ENCODE results near the gene SLAIN1.
"Not testable (repeated sequence)": the region's sequence is repeated elsewhere in the genome, so short reads cannot be mapped to it uniquely, and the experiment has no call there.

Gene SLAIN1

DNA sequence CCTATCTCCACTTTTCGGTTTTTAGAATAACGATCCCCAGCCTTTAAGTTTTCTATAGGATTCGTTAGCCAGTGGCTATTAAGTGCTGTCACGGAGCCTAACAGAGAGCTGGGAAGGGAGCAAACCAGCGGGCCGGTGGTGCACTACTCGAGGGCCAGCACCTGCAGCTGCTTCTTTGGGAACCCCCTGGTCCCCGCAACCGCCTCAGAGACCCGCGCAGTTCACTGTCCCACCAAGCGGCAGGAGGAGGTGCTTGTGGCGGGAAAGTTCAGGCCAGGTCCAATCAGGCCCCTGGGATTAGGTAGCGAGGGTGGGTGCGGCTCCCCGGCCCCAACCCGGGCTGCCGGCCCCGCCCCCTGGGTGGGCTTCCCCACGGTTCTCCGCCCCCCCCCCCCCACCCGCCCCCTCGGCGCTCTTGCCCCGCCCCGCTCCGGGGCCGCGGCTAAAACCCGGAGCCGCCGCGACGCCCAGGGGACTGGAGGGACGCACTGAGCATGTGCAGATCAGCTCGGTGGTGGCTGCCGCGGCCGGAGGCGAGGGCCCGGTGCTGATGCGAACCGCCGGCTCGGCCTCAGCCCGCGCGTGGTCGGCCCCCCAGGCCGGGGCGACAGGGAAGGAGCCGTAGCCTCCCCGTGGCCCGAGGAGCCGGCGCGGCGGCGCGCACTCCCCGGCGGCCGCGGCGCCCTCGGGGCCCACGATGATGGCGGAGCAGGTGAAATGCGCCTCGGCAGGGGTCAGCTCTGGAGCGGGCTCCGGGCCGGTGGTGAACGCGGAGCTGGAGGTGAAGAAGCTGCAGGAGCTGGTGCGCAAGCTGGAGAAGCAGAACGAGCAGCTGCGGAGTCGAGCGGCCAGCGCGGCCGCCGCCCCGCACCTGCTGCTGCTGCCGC is at the start of gene SLAIN1:
SLAIN1 (plus strand) TSS at position 471 of the 887 bp plus-strand sequence; CDS start at position 698, 227 bp downstream.
- FAIRE-seq = no peak

DNA sequence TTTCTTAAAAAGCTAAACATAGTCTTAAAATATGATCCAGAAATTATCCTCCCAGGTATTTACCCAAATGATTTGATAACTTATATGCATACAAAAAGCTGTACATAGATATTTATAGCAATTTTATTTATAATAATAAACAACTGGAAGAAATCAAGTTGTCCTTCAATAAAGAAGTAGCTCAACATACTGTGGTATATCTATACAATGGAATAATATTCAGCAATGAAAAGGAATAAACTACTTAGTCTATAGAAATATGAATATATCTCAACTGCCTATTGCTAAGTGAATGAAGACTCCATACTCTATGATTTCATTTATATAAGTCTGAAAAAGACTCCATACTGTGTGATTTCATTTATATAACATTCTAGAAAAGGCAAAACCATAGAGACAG is 47.1 kb upstream of the SLAIN1 start:
- FAIRE-seq = no peak

DNA sequence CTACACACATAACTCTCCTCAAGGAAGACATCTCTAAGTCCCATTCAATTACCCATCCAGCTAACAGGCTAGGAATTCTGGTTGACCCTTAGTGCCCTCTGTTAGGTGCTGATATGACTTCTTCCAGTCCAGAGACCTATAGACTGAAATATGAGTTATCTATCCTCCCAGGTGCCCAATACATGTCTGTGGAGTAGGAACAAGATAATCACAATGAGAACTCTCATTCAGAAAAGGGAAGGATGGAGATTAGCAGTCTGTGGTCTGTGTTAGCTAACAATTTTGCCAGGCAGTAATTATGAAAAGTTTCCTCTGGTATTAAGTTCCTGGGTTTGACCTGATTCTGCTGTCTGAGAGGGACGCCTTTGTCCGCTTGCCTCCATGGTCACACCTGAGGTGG is 44.2 kb upstream of the SLAIN1 start:
- FAIRE-seq = no peak

DNA sequence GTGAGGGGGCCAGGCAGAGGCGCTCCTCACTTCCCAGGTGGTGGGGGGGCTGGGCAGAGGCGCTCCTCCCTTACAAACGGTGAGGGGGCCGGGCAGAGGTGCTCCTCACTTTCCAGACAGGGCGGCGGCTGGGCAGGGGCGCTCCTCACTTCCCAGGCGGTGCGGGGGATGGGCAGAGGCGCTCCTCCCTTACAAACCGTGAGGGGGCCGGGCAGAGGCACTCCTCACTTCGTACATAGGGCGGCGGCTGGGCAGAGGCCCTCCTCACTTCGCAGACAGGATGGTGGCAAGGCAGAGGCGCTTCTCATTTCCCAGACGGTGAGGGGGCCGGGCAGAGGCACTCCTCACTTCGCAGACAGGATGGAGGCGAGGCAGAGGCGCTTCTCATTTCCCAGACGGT is 37.5 kb upstream of the SLAIN1 start:
- FAIRE-seq = not testable (repeated sequence)

DNA sequence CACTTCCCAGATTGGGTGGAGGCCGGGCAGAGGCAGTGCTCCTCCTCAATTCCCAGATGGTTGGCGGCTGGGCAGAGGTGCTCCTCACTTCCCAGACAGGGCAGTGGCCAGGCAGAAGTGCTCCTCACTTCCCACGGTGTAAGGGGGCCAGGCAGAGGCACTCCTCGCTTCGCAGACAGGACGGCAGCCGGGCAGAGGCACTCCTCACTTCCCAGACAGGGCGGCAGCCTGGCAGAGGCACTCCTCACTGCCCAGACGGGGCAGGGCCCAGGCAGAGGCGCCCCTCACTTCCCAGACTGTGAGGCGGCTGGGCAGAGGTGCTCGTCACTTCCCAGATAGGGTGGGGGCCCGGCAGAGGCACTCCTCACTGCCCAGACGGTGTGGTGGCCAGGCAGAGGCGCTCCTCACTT is 36.6 kb upstream of the SLAIN1 start:
- no peak for FAIRE-seq

DNA sequence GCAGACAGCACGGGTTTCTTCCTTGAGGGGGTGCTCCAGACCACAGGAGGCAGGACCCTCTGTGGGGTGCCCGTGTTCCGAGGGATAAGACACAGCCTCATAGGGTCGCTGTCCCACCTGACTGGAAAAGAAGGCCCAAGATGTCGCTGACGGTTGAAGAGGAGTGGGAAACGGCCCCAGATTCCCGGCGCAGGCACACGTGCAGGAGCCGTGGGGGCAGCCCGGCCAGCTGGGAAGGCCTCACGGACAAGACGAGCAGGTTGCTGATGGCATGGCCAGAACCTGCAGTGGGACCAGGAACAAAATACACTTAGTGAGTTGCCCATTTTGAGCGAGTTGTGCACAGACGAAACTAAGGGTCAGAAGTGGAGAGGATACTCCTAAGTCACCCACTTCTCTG is 35.2 kb upstream of the SLAIN1 start:
- not testable (repeated sequence) for FAIRE-seq

DNA sequence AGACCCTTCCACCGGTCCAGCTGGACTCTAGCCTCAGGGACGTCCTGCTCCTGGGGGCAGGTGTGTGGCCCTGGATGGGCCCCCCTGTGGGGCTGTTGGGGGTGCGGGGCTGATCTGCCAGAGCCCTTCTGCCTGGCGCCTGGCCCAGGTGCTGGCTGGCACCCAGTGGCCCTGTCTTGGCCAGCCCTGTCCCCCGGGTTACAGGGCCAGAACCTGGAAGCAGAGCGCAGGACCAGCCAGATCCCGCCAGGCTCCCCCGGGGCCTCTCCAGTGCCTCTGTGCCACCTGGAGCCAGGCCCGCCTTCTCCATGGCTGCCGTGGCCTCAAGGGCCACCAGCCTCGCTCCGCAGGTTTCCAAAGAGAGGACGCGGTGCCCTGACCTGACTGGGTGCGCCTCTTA is 34.7 kb upstream of the SLAIN1 start:
- FAIRE-seq = not testable (repeated sequence)

DNA sequence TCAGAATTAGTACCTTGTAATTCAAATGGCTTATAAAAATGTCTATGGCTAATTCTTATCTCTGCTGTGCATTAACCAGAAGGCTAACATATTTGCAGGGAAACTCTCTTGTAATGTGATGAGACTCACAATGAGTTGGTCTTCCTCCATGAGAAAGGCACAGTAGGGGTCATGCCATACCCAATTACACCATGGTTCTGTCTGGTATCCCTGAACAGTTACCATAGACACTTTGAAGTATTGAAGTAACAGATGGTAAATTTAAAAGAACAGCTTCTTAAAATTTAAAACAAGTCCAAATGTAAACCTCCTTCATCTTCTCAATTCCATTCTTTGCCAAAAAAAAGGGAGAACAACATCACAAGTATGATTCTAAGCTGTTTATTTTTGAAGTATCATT is 22.6 kb upstream of the SLAIN1 start:
- FAIRE-seq = no peak

DNA sequence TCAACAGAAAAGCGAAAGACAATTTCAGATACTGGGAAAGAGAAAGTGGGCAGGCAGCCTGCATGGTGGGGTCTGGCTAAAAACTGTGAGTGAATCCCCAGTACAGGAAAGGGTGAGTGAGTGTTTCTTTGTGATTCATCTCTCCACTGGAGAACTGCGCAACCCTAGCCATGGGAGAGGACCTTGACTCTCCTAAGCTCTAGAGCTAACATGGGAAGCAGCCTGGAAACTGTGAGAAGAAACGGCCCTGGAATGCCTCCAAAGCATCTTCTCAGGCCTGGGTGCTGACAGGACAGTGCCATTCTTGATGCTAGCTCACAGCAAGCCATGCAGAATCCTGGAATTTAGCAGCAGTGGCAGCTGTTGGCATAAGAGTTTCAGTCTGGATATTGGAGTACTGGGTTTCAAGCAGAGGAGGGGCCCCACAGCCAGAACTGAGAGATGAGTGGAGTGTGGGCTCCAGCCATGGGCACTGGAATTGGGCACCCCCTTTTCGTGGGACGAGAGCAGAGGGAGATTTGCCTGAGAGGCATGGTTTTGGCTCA is 18.7 kb upstream of the SLAIN1 start:
- no peak for FAIRE-seq

DNA sequence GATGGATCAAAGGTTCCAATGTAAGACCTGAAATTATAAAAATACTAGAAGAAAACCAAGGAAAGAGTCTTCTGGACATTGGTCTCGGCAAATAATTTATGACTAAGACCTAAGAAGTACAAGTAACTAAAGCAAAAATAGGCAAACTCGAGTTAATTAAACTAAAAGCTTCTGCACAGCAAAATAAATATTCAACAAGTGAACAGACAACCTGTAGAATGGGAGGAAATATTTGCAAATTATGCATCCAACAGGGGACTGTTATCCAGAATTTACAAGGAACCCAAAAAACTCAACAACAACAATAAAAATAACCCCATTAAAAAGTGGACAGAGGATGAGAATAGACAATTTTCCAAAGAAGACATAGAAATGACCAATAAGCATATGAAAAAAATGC is 9.7 kb upstream of the SLAIN1 start:
- FAIRE-seq = no peak

DNA sequence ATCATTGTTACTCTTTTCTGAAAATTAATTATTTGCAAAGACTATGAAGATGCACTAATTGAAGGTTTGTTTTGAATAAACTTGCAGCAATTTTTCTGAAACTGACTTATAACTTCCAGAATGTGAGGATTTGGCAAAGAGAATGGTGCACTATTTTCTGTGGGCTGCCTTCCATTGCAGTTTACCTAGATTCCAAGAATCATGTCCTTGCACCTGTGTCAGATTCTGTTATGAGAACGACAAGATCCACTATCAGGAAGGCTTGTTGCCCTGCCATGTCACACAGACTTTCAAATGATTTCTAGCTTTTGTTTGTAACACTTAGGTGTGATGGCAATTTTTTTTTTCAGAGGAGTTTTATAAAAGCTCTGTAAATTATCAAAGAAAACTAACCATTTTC is 5.6 kb upstream of the SLAIN1 start:
- no peak for FAIRE-seq

DNA sequence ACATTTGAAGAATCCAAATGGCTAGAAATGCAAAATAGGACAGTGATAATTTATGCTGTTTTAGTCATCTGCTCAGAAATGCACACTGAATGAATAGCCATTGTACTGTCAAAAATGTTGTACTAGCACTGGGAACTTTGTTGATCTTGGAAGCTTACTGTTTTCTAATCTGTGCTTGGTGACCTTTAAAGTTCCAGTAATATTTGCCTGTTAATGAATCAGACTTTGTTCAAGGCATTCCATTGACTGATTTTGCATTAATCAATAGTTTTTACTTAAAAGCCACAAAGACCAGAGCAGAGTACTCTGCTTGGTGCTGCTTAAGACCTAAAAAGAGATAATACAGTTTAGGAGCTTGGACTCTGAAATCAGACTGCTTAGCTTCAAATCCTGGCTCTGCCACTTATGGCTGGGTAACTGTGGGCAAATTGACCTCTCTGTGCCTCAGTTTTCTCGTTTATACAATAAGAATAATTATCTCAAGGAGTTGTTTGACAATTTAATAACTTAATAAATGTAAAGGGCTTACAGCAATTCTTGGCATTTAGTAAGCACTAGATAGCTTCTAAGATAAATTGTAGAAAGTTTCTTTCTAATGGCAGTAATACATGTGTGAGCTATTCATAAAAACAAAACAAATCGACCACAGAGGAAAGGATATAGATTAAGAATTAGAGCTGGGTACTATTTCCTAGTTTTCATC is 4.6 kb upstream of the SLAIN1 start:
- no peak for FAIRE-seq

DNA sequence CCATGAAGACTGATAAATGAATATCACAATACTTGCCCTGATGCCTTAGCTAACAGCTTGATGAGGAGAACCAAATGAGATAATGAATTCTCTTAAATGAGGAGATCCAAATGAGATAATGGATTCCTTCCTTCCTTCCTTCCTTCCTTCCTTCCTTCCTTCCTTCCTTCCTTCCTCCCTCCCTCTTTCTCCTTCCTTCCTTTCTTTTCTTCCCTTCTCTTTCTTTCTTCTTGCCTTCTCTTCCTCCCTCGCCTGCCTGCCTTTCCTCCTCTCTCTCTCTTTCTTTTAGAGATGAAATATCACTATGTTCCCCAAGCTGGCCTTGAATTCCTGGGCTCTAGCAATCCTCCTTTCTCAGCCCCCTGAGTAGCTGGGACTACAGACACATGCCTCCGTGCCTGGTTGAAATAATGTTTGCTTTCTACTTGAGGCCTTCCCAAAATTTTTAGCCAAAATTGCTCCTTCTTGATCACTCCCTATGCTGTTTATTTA is 4.0 kb upstream of the SLAIN1 start:
- FAIRE-seq = no peak

DNA sequence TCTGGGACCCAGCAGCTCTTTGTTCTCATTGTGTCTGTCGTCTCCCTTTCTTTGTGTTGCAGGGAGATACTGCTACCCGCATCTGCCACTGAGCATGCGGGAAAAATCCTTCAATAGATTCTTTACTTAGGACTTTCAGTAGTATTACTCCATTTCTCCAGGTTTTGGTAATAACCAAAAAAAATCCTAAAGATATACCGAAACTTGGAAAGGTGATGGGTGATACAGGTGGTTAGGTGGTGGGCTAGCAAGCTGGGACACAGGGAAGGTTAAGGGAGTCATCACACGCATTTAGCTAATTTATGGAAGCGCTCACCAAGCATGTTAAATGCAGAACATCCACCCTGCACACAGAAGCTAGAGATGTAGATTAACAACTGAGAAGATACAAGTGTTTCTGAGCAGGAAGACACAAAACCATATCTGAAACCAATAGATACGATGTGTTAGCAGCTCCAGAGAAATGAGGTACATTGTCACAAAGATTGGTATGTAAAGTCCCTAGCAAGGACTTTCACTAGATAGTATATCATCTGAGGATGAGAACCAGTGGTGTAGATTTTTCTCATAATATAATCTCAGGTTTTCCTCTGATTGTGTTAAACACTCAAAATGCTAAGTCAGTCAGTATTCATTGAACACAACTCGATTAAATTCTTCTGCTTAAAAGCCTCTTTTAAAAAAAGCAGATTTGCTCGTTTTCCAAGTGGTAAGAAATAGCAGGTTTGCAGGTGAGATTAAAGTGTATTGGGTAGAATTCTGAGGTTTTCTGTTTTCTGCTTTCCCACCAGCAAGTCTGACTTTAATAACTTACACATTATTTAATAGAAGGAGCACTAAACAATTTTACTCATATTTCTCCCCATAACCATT is 1.2 kb upstream of the SLAIN1 start:
- FAIRE-seq = no peak

DNA sequence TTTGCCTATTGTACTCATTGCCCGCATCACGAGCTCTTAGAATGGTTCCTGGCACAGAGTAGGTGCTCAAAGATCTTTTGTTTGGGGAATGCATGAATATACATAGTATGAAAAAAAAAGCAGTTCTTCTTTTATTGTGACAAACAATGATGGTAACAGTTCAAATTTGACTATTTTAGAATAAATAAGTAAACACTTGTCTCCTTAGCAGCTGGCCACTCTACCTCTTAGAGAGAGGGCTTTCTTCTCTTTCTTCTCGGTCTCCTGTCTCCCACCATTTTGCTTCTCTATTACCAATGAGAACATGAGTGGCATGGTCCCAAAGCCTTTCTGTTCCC is 639 bp upstream of the SLAIN1 start:
- FAIRE-seq = no peak

DNA sequence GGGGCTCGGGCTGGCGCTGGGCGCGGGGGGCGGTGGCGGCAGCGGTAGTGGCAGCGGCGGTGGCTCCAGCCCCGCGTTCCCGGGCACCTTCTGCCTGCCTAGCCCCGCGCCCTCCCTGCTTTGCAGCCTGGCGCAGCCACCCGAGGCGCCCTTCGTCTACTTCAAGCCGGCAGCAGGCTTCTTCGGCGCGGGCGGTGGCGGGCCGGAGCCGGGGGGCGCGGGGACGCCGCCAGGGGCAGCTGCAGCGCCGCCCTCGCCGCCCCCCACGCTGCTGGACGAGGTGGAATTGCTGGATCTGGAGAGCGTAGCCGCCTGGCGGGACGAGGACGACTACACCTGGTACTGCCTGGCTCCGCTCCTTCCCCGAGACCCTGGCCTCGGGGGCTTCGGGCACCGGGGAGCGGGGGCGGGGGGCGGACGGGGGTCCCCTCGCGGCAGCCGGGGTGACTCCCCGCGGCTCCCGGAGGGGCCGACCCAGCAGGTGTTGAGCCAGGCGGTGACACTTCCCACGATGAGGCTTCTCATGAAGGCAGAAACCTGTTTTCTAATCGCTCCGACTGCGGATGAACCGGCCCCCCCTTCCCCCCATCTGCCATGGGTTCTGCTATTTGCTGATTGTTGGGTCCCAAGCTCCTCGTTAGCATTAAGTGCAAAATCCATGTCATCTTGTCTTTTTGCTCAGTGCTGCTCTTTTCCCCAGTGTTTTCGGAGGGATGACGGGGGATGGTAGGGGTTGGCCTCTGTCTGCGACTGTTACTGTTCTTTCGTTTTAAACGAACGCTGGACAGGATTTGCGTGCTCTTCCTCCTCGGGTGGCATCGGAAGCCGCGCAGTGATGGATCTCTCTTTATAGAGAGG is 943 bp downstream of the SLAIN1 start:
- FAIRE-seq = no peak

DNA sequence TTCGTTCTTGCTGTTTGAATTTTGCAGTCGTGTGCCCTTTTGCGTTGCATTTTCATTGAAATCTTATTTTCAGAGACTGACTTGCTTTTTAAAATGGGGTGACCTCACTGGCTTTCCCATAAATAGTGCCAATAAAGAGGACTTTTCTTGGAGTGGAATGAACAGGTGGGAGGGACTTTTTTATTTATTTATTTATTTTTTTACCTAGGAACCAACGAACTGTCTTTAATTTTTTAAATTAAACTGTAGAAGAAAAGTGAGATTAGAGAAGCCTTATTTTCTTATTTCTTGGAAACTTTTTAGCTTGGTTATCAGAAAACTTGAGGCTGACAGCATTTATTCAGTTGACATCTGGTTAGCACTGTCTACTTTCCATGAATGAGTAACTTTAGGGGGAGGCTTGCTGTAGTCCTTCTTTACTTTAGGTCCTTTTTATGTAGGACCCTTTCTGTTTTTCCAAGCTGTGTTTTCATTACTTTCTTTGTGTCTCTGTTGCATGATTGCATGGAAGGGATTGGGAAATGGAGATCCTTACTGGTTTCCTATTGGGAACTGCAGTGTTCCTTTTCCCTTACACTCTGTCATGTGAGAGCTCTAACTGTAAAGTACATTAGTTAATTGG is 1.7 kb downstream of the SLAIN1 start:
- FAIRE-seq = no peak

DNA sequence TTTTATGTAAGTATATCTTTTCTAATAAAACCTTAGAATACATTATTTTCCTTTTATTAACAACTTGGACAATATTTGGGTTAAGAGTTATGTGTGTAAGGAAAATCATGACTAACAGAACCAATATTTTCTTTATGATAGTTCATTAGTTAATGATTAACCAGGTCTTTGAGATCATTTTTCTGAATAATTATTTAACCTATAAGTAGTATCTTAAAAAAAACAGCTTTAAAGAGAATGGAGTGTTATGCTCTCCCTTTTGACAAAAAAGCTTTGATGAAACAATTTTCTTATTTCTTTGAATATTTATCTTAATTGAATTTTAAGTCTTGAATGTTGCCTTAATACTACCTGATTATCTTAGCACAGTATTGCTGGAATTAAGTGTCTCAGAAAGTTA is 3.8 kb downstream of the SLAIN1 start:
- FAIRE-seq = no peak

DNA sequence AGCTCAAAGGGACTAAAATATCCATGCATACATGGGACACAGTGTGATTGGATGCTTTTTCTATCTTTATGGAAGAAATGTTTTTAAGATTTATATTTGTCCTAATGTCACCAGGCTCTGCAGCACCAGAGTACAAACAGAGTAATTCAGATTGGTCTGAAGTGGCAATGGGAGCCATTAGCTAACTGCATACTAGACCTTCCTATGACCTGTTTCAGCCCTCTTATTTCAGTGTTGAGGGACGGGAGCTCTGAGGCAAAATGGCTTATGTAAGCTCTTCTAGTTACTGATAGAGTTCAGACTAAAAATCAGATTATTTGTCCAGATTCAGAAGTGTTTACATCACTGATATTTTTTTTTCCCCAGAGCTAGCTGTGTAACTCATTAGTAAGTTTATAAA is 4.9 kb downstream of the SLAIN1 start:
- no peak for FAIRE-seq

DNA sequence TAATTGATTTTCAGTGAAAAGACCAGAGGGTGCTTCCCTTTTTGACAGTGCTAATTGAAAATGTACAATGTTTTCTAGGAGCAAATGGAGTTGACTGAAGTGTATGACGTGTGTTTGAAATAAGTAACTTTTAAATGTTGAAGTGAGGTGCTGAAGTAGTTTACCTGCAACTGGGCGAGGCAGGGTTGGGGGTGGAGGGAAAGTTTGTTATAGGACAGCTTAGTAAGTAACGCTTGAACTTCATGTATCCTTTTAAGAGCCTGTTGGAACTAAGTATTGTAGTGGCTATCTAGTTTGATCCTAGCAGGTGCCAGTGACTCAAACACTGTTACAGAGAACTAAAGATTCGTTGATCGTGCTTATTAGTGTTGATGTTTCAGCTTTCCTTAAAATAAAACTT is 5.9 kb downstream of the SLAIN1 start:
- FAIRE-seq = no peak

DNA sequence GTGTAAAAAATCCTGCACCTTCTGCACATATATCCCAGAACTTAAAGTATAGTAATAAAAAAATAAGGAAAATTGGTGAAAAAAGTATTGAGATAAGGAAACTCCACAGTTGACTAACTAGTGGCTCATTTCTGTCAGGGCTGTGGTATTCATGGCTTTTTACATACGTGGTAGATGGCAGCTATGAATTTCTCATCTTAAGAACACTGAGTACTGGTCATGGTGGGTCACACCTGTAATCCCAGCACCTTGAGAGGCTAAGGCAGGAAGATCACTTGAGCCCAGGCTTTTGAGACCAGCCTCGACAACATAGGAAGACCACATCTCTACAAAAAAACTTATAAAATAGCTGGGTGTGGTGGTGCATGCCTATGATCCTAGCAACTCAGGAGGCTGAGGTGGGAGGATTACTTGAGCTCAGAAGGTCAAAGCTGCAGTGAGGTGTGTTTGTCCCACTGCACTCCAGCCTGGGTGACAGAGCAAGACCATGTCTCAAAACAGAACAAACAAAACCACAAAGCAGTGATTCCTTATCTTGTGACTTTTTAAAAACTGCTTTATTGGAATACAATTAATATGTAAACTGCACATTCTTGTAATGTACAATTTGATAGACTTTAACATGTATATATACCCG is 16.8 kb downstream of the SLAIN1 start:
- no peak for FAIRE-seq

Data from A204.1 (cell line).